ENCODE data around the gene GPR153. TPM values are rescaled to one million over a fixed set of nuclear protein-coding genes. Genes with fewer than 3 reads are reported as not detected.

Gene GPR153
- total and polyA plus RNA-seq, 4 donors = 0.37 to 5.9 (median 2.7) TPM

DNA sequence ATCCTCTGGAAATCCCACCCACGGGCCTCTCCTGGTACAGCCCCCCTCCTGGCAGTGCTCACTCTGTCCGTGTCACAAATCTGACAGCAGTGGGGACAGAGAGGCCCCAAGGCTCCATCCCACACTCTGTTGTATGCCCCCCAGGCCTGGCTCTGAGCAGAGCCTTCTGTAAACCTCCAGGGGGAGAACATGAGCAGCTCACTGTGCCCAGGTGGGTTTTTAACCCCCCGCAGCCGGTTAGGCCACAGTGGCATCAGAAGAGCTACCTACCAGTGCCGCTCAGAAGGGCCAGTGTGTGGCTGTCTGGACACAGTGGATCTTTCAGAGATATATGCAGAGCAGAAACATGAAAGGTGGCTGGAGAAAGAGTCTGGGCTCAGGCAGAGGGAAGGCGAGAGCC is 12.0 kb upstream of the GPR153 start:
- no peak for DNase-seq (ENCODE audit: low spot score)
- Histone ChIP-seq H3K9ac (ENCODE audit: low read depth in 1 of 2, low read length in 2 of 2) (no peak overlapping the region), H3K4me3 (ENCODE audit: low read depth in 1 of 3, low read length in 3 of 3) (no peak overlapping the region), H3K9me3 (ENCODE audit: control insufficient read depth in 4 of 4, low read length in 3 of 4) (no peaks in the 10 kb centered on the region), H3K4me1 (ENCODE audit: control insufficient read depth in 4 of 4, insufficient read depth in 4 of 4, low read length in 3 of 4) (no peaks in the 10 kb centered on the region), H3K27me3 (ENCODE audit: control insufficient read depth in 4 of 4, insufficient read depth in 4 of 4, low read length in 3 of 4) (no peaks in the 10 kb centered on the region), H3K27ac (ENCODE audit: low read depth in 1 of 2, low read length in 2 of 2) (no peak overlapping the region), H3K36me3 (ENCODE audit: control insufficient read depth in 4 of 4, insufficient read depth in 3 of 4, low read depth in 1 of 4, low read length in 3 of 4) (no peaks in the 10 kb centered on the region)
- 92% methylated on average over 6 of the region's 6 CpGs for WGBS
- TF ChIP-seq, protein P1, sequence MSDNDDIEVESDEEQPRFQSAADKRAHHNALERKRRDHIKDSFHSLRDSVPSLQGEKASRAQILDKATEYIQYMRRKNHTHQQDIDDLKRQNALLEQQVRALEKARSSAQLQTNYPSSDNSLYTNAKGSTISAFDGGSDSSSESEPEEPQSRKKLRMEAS (IDR thresholded peaks at IDR 0.05) = no peak
- TF ChIP-seq, protein P2, sequence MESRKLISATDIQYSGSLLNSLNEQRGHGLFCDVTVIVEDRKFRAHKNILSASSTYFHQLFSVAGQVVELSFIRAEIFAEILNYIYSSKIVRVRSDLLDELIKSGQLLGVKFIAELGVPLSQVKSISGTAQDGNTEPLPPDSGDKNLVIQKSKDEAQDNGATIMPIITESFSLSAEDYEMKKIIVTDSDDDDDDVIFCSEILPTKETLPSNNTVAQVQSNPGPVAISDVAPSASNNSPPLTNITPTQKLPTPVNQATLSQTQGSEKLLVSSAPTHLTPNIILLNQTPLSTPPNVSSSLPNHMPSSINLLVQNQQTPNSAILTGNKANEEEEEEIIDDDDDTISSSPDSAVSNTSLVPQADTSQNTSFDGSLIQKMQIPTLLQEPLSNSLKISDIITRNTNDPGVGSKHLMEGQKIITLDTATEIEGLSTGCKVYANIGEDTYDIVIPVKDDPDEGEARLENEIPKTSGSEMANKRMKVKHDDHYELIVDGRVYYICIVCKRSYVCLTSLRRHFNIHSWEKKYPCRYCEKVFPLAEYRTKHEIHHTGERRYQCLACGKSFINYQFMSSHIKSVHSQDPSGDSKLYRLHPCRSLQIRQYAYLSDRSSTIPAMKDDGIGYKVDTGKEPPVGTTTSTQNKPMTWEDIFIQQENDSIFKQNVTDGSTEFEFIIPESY (IDR thresholded peaks at IDR 0.05) = no peak
- no peak for TF ChIP-seq GABPA (IDR thresholded peaks at IDR 0.05 in 1 of 2, conservative IDR thresholded peaks at IDR 0.05 in 1 of 2)
- no peak for TF ChIP-seq EGR1 (IDR thresholded peaks at IDR 0.05; ENCODE audit: low read depth in 2 of 2)
- TF ChIP-seq, protein P3, sequence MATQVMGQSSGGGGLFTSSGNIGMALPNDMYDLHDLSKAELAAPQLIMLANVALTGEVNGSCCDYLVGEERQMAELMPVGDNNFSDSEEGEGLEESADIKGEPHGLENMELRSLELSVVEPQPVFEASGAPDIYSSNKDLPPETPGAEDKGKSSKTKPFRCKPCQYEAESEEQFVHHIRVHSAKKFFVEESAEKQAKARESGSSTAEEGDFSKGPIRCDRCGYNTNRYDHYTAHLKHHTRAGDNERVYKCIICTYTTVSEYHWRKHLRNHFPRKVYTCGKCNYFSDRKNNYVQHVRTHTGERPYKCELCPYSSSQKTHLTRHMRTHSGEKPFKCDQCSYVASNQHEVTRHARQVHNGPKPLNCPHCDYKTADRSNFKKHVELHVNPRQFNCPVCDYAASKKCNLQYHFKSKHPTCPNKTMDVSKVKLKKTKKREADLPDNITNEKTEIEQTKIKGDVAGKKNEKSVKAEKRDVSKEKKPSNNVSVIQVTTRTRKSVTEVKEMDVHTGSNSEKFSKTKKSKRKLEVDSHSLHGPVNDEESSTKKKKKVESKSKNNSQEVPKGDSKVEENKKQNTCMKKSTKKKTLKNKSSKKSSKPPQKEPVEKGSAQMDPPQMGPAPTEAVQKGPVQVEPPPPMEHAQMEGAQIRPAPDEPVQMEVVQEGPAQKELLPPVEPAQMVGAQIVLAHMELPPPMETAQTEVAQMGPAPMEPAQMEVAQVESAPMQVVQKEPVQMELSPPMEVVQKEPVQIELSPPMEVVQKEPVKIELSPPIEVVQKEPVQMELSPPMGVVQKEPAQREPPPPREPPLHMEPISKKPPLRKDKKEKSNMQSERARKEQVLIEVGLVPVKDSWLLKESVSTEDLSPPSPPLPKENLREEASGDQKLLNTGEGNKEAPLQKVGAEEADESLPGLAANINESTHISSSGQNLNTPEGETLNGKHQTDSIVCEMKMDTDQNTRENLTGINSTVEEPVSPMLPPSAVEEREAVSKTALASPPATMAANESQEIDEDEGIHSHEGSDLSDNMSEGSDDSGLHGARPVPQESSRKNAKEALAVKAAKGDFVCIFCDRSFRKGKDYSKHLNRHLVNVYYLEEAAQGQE (IDR thresholded peaks at IDR 0.05) = no peak
- TF ChIP-seq TAF1 (conservative IDR thresholded peaks at IDR 0.05) = no peak
- no peak for TF ChIP-seq NR2F2 (IDR thresholded peaks at IDR 0.05)
- TF ChIP-seq, protein P4, sequence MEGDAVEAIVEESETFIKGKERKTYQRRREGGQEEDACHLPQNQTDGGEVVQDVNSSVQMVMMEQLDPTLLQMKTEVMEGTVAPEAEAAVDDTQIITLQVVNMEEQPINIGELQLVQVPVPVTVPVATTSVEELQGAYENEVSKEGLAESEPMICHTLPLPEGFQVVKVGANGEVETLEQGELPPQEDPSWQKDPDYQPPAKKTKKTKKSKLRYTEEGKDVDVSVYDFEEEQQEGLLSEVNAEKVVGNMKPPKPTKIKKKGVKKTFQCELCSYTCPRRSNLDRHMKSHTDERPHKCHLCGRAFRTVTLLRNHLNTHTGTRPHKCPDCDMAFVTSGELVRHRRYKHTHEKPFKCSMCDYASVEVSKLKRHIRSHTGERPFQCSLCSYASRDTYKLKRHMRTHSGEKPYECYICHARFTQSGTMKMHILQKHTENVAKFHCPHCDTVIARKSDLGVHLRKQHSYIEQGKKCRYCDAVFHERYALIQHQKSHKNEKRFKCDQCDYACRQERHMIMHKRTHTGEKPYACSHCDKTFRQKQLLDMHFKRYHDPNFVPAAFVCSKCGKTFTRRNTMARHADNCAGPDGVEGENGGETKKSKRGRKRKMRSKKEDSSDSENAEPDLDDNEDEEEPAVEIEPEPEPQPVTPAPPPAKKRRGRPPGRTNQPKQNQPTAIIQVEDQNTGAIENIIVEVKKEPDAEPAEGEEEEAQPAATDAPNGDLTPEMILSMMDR (IDR thresholded peaks at IDR 0.05; ENCODE audit: low read depth, low read length, missing input control) = no peak
- TF ChIP-seq FOXA1 (IDR thresholded peaks at IDR 0.05) = no peak
- no peak for TF ChIP-seq HNF4G (IDR thresholded peaks at IDR 0.05)
- TF ChIP-seq YY1 (IDR thresholded peaks at IDR 0.05) = no peak
- TF ChIP-seq, protein P5, sequence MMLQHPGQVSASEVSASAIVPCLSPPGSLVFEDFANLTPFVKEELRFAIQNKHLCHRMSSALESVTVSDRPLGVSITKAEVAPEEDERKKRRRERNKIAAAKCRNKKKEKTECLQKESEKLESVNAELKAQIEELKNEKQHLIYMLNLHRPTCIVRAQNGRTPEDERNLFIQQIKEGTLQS (IDR thresholded peaks at IDR 0.05) = no peak
- no peak for TF ChIP-seq RAD21 (IDR thresholded peaks at IDR 0.05)

DNA sequence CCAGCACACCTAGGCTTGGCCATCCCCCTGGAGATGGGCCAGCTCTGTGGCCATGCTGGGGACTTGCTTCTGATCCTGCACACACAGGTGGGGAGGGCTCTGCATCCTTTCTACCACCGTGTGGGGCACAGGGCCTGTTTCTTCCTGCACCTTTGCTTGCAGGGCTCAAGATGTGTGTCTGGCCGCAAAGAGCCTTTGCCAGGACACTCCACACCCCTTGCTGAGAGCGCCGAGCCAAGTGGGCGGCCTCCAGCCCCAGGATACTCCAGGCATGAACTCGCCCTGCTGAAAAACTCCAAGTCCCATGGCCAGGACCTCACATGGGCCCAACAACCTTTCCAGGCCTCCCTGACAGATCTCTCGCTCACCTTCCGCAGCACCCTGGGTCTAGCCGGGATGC is 11.6 kb upstream of the GPR153 start:
- TF ChIP-seq, protein P5 (IDR thresholded peaks at IDR 0.05) = no peak
- TF ChIP-seq NR2F2 (IDR thresholded peaks at IDR 0.05) = no peak
- TF ChIP-seq, protein P3 (IDR thresholded peaks at IDR 0.05) = no peak
- no peak for TF ChIP-seq HNF4A (conservative IDR thresholded peaks at IDR 0.05)
- no peak for TF ChIP-seq HNF4G (IDR thresholded peaks at IDR 0.05)
- TF ChIP-seq FOXA2 (IDR thresholded peaks at IDR 0.05) = no peak
- no peak for TF ChIP-seq GABPA (IDR thresholded peaks at IDR 0.05 in 1 of 2, conservative IDR thresholded peaks at IDR 0.05 in 1 of 2)
- Histone ChIP-seq H3K9ac (ENCODE audit: low read depth in 1 of 2, low read length in 2 of 2) (no peak overlapping the region), H3K27me3 (ENCODE audit: control insufficient read depth in 4 of 4, insufficient read depth in 4 of 4, low read length in 3 of 4) (no peaks in the 10 kb centered on the region), H3K4me3 (ENCODE audit: low read depth in 1 of 3, low read length in 3 of 3) (no peak overlapping the region), H3K36me3 (ENCODE audit: control insufficient read depth in 4 of 4, insufficient read depth in 3 of 4, low read depth in 1 of 4, low read length in 3 of 4) (no peaks in the 10 kb centered on the region), H3K4me1 (ENCODE audit: control insufficient read depth in 4 of 4, insufficient read depth in 4 of 4, low read length in 3 of 4) (no peaks in the 10 kb centered on the region), H3K9me3 (ENCODE audit: control insufficient read depth in 4 of 4, low read length in 3 of 4) (no peaks in the 10 kb centered on the region), H3K27ac (ENCODE audit: low read depth in 1 of 2, low read length in 2 of 2) (no peak overlapping the region)
- DNase-seq (ENCODE audit: low spot score) = no peak
- WGBS = 95% methylated on average over 9 of the region's 9 CpGs

Data from liver (tissue), 9 donors.